Skeletal muscle tissue (tissue), 4 donors: ENCODE data around the gene YLPM1. TPM values are rescaled to one million over a fixed set of nuclear protein-coding genes. Genes with fewer than 3 reads are reported as not detected.

ENCODE experiments used
- H3K27ac ChIP-seq: one replicate; pipeline ENCODE4 v1.7.0; 2013; ENCODE audit warnings: mild to moderate bottlenecking, low read depth, low read length, inconsistent platforms
- H3K27me3 ChIP-seq, 3 donors: one replicate each; pipeline ENCODE4 v1.7.0; 2013; ENCODE audit warnings: low read length in 3 of 3; ENCODE audit not compliant: control insufficient read depth in 3 of 3, insufficient read depth in 3 of 3
- H3K36me3 ChIP-seq, 3 donors: one replicate each; pipeline ENCODE4 v1.7.0; 2013; ENCODE audit warnings: low read length in 3 of 3; ENCODE audit not compliant: control insufficient read depth in 3 of 3, insufficient read depth in 3 of 3
- H3K4me1 ChIP-seq, 3 donors: one replicate each; pipeline ENCODE4 v1.7.0; 2013; ENCODE audit warnings: low read length in 3 of 3, mild to moderate bottlenecking in 3 of 3; ENCODE audit not compliant: control insufficient read depth in 3 of 3, insufficient read depth in 3 of 3
- H3K4me3 ChIP-seq, 3 donors: one replicate each; pipeline ENCODE4 v1.7.0; 2013; ENCODE audit warnings: low read length in 3 of 3
- H3K9ac ChIP-seq, 3 donors: one replicate each; pipeline ENCODE4 v1.7.0; 2013; ENCODE audit warnings: low read length in 3 of 3, mild to moderate bottlenecking in 3 of 3, moderate library complexity in 2 of 3, low read depth in 1 of 3
- H3K9me3 ChIP-seq, 3 donors: one replicate each; pipeline ENCODE4 v1.7.0; 2013; ENCODE audit warnings: low read length in 3 of 3; ENCODE audit not compliant: control insufficient read depth in 3 of 3
- total RNA-seq: library from RNA; depleted of rRNA; stranded (reverse); fragments of >200 nt; gene quantifications from one replicate; pipeline ENCODE4 v1.2.3, GENCODE V29; 2014
- donor health status: Osteomylitis.

Gene YLPM1, protein sequence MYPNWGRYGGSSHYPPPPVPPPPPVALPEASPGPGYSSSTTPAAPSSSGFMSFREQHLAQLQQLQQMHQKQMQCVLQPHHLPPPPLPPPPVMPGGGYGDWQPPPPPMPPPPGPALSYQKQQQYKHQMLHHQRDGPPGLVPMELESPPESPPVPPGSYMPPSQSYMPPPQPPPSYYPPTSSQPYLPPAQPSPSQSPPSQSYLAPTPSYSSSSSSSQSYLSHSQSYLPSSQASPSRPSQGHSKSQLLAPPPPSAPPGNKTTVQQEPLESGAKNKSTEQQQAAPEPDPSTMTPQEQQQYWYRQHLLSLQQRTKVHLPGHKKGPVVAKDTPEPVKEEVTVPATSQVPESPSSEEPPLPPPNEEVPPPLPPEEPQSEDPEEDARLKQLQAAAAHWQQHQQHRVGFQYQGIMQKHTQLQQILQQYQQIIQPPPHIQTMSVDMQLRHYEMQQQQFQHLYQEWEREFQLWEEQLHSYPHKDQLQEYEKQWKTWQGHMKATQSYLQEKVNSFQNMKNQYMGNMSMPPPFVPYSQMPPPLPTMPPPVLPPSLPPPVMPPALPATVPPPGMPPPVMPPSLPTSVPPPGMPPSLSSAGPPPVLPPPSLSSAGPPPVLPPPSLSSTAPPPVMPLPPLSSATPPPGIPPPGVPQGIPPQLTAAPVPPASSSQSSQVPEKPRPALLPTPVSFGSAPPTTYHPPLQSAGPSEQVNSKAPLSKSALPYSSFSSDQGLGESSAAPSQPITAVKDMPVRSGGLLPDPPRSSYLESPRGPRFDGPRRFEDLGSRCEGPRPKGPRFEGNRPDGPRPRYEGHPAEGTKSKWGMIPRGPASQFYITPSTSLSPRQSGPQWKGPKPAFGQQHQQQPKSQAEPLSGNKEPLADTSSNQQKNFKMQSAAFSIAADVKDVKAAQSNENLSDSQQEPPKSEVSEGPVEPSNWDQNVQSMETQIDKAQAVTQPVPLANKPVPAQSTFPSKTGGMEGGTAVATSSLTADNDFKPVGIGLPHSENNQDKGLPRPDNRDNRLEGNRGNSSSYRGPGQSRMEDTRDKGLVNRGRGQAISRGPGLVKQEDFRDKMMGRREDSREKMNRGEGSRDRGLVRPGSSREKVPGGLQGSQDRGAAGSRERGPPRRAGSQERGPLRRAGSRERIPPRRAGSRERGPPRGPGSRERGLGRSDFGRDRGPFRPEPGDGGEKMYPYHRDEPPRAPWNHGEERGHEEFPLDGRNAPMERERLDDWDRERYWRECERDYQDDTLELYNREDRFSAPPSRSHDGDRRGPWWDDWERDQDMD (N-terminal part only)
- 49.6 TPM for total RNA-seq

DNA sequence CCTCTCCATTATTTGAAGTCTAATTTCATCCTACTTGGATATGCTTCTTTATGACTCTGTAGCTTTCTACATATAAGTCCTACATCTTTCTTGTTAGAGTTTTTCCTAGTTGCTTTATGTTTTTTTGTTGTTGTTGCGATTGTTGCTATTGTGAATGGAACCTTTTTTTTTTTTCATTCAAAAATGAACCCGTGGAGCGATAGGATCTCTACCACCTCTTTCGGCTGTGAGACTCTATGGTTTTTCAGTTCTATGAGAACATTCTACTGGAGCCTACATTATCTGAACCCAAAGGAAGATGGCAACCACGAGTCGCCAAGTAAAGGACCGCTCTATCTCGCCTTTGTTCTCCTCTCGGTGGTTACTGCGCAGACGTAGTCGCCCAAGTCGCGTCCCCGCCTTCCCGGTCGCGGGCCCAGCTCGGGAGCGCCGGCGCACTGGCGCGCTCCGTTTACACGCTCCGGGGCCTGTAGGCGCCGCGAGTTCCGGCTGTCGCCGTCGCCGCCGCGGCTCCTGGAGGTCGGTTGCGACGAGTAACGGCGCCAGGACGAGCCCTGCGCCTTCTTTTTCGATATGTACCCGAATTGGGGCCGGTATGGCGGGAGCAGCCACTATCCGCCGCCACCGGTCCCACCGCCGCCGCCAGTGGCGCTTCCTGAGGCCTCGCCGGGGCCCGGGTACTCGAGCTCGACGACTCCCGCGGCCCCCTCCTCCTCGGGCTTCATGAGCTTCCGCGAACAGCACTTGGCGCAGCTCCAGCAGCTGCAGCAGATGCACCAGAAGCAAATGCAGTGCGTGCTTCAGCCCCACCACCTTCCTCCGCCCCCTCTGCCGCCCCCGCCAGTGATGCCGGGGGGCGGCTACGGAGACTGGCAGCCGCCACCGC lies at the start of gene YLPM1:
YLPM1 (plus strand) TSS at position 400 of the 886 bp plus-strand sequence; CDS start at position 574, 174 bp downstream.
- Histone ChIP-seq H3K9ac (peak within 1 kb of the TSS; percentile 88 to 96 (median 93)), H3K27me3 (no peaks in the 10 kb centered on the region), H3K4me1 (peaks cover 25 to 35% (median 25%) of the 10 kb centered on the region in 3 donors), H3K36me3 (peaks cover 0 to 3% (median 0%) of the 10 kb centered on the region in 3 donors), H3K27ac (peak within 1 kb of the TSS; percentile 90), H3K9me3 (no peaks in the 10 kb centered on the region), H3K4me3 (peak within 1 kb of the TSS; percentile 76 to 89 (median 86))

DNA sequence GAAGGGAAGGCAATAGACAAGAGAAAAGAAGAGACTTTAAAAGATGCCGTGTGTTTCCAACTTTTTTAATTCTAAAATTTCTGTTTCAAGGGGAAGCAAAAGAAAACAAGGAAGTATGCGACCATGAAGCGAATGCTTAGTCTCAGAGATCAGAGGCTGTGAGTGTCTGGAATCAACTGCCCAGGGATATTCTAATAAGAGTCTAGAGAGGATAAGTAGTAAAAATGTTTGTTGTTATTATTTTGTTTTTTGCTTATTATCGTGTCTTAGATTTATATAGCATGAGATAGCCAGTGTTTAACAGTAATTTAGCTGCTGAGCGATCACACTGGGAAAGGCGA lies 49.8 kb upstream of the YLPM1 start:
- Histone ChIP-seq H3K36me3 (peaks cover 3 to 26% (median 18%) of the 10 kb centered on the region in 3 donors), H3K27me3 (no peaks in the 10 kb centered on the region), H3K9ac (peak overlapping the region; percentile 81 to 96 (median 92)), H3K9me3 (no peaks in the 10 kb centered on the region), H3K4me1 (peaks cover 4 to 16% (median 10%) of the 10 kb centered on the region in 3 donors), H3K4me3 (peak overlapping the region; percentile 80 to 100 (median 86)), H3K27ac (peak overlapping the region; percentile 79)

DNA sequence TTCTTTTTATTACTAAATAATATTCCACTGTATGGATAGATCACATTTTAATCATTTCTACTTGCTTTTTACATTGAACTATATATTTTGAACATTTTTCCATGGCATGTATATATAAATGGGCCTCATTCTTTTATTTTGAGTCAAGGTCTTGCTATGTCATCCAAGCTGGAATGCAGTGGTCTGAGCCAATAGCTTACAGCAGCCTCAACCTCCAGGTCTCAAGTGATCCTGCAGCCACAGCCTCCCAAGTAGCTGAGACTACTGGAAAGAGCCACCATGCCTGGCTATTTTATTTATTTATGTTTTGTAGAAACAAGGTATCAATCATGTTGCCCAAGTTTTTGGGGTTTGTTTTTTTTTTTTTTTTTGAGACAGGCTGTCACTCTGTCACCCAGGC lies 42.6 kb upstream of the YLPM1 start:
- H3K36me3 ChIP-seq: peaks cover 11 to 42% (median 30%) of the 10 kb centered on the region in 3 donors

DNA sequence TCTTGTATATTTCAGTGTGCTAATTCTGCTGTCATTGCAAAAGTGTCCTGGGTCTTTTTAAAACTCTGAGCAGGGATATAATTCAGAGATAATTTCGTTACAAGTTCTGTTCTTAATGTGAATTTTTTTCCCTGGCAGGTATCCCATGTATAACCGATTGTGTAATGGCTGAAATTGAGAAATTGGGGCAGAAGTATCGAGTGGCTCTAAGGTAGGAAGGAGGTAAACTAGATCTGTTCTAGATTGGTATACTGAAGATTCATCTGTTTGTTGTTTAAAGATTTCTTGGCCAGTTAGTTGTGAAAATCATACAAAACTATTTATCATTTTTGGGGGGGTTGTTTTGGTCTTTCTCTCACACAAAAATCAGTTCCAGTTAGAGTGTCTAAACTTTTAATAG lies 40.0 kb upstream of the YLPM1 start:
- H3K4me3 ChIP-seq: no peak overlapping the region
- H3K36me3 ChIP-seq: peaks cover 12 to 24% (median 20%) of the 10 kb centered on the region in 3 donors
- no peaks in the 10 kb centered on the region for H3K9me3 ChIP-seq
- no peaks in the 10 kb centered on the region for H3K27me3 ChIP-seq
- no peaks in the 10 kb centered on the region for H3K4me1 ChIP-seq
- H3K27ac ChIP-seq: no peak overlapping the region
- H3K9ac ChIP-seq: no peak overlapping the region

More for the DNA sequence above, 42.6 kb upstream of the YLPM1 start:
- Histone ChIP-seq H3K27ac (no peak overlapping the region), H3K9me3 (no peaks in the 10 kb centered on the region), H3K4me3 (no peak overlapping the region), H3K27me3 (no peaks in the 10 kb centered on the region), H3K9ac (no peak overlapping the region), H3K4me1 (no peaks in the 10 kb centered on the region)

DNA sequence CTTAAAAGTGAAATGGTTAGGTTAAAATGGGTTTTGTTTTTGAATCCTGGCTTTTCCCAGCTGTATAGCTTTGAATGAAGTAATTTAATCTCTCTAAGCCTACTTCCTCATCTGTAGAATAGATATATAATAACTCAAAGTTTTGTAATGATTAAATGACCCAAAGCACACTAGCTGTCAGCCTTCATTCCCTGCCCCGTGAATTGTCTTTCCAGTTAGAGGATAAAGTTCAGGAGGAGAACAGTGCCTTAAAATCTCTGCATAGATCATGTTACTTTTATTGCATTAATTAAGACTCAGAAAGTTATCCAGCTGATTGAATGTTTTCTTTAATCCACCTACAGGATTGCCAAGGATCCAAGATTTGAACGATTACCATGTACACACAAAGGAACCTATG lies 30.7 kb upstream of the YLPM1 start:
- H3K36me3 ChIP-seq: peaks cover 20 to 30% (median 28%) of the 10 kb centered on the region in 3 donors

DNA sequence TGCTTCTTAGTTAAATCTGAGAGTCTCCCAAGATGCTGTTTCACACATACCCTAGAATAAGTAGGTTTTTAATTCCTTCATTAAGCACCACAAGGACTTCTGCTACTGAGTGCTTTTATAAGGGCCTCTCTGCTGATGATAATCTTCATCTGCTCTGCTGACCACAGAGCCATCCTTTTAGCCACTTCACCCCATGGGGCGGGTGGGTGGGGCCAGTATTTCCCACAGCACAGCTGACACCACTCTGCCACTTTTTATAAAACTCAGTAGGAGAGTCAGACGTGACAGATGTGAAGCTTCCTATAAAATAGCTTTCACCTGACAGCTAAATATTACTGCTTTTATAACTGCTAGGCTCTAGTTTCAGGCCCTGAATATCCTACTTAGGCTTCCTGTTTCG lies 29.9 kb upstream of the YLPM1 start:
- Histone ChIP-seq H3K9ac (no peak overlapping the region), H3K9me3 (no peaks in the 10 kb centered on the region), H3K4me1 (no peaks in the 10 kb centered on the region), H3K27me3 (no peaks in the 10 kb centered on the region), H3K36me3 (peaks cover 20 to 30% (median 28%) of the 10 kb centered on the region in 3 donors), H3K4me3 (no peak overlapping the region), H3K27ac (no peak overlapping the region)

More for the DNA sequence above, 30.7 kb upstream of the YLPM1 start:
- no peak overlapping the region for H3K9ac ChIP-seq
- no peaks in the 10 kb centered on the region for H3K9me3 ChIP-seq
- no peak overlapping the region for H3K27ac ChIP-seq
- H3K27me3 ChIP-seq: no peaks in the 10 kb centered on the region
- no peak overlapping the region for H3K4me3 ChIP-seq
- no peaks in the 10 kb centered on the region for H3K4me1 ChIP-seq

DNA sequence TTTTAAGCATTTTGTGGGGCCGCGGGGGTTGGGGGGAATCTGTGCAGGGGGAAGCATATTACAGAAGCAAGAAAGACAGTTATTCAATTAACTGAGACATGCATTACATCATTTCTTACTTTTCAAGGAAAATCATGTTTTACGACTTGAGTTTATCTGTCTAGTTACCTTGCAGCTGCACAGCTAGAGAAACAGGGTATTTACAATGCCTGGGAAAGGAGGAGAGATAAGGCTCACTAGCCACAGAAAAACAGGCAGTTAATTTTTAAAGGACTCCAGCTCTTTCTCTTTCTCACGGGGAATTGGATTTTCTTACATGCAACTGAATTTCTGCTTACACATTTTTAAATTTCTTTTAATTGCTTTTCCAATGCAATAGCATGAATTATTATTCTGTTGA lies 28.0 kb upstream of the YLPM1 start:
- Histone ChIP-seq H3K27me3 (no peaks in the 10 kb centered on the region), H3K4me1 (no peaks in the 10 kb centered on the region), H3K27ac (no peak overlapping the region), H3K4me3 (no peak overlapping the region), H3K36me3 (peaks cover 20 to 35% (median 28%) of the 10 kb centered on the region in 3 donors), H3K9me3 (no peaks in the 10 kb centered on the region), H3K9ac (no peak overlapping the region)

DNA sequence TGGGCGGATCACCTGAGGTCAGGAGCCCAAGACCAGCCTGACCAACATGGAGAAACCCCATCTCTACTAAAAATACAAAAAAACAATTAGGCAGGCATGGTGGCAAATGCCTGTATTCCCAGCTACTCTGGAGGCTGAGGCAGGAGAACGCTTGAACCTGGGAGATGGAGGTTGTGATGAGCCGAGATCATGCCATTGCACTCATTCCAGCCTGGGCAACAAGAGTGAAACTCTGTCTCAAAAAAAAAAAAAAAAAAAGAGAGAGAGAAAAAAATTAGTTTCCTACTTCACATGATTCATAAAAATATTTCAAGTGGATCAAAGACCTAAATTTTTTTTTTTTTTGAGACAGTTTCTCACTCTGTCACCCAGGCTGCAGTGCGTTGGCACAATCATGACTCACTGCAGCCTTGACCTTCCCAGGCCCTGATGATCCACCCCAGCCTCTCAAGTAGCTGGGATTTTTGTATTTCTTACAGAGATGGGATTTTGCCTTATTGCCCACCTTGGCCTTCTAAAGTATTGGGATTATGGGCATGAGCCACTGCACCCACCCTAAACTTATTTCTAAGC lies 25.3 kb upstream of the YLPM1 start:
- Histone ChIP-seq H3K4me1 (no peaks in the 10 kb centered on the region), H3K27me3 (no peaks in the 10 kb centered on the region), H3K4me3 (no peak overlapping the region), H3K36me3 (peaks cover 18 to 26% (median 25%) of the 10 kb centered on the region in 3 donors), H3K9ac (no peak overlapping the region), H3K9me3 (no peaks in the 10 kb centered on the region), H3K27ac (no peak overlapping the region)
